ENCODE data around the gene CTNNBL1. TPM values are rescaled to one million over a fixed set of nuclear protein-coding genes. Genes with fewer than 3 reads are reported as not detected.
"Not testable (repeated sequence)": the region's sequence is repeated elsewhere in the genome, so short reads cannot be mapped to it uniquely, and the experiment has no call there.

Gene CTNNBL1
- total RNA-seq, 2 experiments from 2014 or later: 75.5 to 75.9 TPM

DNA sequence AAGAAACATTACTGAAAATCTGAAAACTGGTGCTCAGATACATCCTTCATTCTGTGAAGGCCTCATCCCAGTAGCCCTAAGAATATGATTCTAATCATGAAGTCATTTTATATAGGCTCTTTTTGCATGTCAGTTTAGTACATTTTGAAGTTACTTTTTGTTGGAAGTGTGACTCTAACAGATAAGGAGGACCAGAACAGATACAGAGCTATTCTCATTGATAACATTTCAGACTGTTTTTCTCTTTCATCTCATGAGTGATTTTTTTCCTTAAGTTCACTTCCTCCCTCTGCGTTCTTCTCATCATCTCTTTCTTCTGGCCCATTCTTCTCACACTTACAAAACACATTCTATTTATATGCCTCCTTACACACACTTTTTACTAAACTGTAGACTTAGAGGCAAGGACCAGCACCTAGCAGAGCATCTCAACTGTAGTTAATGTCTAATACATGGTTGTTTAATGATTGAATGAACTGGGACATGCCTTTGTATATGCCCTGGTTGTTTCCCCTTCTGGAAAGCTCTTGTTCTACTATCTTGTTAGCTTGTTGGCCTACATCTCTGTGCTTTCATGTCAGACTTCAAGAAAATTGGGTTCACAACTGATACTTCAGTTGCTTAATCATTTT lies 8.7 kb downstream of the CTNNBL1 start:
- DNase-seq (no peak), ATAC-seq (no peak)
- H3K27ac Mint-ChIP-seq: no peak overlapping the region
- H3K27me3 Mint-ChIP-seq (ENCODE audit: low read depth): no peaks in the 10 kb centered on the region
- H3K36me3 Mint-ChIP-seq (ENCODE audit: low read depth): peaks cover under 1% of the 10 kb centered on the region
- ChIA-PET POLR2A (no interaction called here), CTCF (no interaction called here)
- H3K4me3 Mint-ChIP-seq: no peak overlapping the region
- H3K9me3 Mint-ChIP-seq (ENCODE audit: insufficient read depth): no peaks in the 10 kb centered on the region
- no peaks in the 10 kb centered on the region for H3K4me1 Mint-ChIP-seq (ENCODE audit: low read depth)

DNA sequence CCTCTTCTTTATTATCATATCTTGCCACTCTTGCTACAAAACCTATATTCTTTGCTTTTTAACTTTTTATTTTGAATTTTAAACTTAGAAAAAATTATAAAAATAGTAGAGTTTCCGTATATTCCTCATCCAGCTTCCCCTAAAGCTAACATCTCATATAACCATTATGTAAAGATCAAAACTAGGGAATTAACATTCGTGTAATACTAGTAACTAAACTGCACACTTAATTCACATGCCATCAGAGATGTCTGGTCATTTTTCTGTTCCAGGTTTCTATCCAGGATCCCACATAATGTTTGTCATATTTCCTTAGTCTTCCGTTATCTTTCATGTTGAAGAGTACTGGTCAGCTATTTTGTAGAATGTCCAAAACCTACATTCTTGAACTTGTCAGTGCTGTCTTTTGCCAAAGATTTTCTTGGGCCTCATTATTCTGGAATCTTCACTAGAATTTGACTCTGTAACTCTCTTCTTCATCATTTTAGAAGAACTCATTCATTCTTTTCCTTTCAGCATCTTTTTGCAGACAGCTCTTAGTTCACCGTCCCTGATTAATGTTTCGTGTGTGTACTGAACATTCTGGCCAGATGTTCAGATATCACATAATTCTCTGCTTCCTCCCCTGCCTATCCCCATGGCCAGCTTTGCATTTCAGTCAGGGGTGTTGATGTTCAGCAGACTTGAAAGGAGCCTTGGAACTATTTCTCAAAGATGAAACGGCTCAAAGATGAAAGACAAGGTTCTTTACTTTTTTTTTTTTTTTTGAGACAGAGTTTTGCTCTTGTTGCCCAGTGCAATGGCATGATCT lies 9.4 kb downstream of the CTNNBL1 start:
- Mint-ChIP-seq H3K9me3 (ENCODE audit: insufficient read depth) (no peaks in the 10 kb centered on the region), H3K36me3 (ENCODE audit: low read depth) (peaks cover 5% of the 10 kb centered on the region), H3K4me1 (ENCODE audit: low read depth) (no peaks in the 10 kb centered on the region), H3K27ac (no peak overlapping the region), H3K4me3 (no peak overlapping the region), H3K27me3 (ENCODE audit: low read depth) (no peaks in the 10 kb centered on the region)
- ChIA-PET POLR2A (no interaction called here), CTCF (interaction anchor here (0.6 kb wide), 1 partner anchor 375 kb away, joined by 3 read pairs; no protein-coding TSS in a partner anchor)
- ATAC-seq: no peak
- no peak for DNase-seq

DNA sequence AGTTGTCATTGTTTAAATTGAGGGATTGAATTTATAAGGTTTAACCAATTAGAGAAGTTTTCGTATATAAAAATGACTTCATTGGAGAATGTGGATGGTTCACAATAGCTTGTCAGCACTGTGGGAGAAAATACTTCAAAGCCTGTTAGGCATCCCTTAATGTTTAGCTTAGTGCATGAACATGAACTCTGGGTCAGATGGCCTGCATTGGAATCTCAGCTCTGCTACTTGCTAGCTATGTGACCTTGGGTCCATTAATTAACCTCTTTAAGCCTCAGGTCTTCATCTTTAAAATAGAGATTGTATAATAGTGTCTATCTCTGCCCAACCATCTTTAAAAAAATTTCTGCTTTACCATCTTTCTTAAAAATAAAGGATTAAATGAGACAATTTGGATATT lies 11.1 kb downstream of the CTNNBL1 start:
- no peak for DNase-seq
- ChIA-PET POLR2A (no interaction called here), CTCF (no interaction called here)
- Mint-ChIP-seq H3K4me1 (ENCODE audit: low read depth) (no peaks in the 10 kb centered on the region), H3K4me3 (no peak overlapping the region), H3K27me3 (ENCODE audit: low read depth) (no peaks in the 10 kb centered on the region), H3K9me3 (ENCODE audit: insufficient read depth) (no peaks in the 10 kb centered on the region), H3K36me3 (ENCODE audit: low read depth) (peaks cover 12% of the 10 kb centered on the region), H3K27ac (no peak overlapping the region)
- ATAC-seq: no peak

DNA sequence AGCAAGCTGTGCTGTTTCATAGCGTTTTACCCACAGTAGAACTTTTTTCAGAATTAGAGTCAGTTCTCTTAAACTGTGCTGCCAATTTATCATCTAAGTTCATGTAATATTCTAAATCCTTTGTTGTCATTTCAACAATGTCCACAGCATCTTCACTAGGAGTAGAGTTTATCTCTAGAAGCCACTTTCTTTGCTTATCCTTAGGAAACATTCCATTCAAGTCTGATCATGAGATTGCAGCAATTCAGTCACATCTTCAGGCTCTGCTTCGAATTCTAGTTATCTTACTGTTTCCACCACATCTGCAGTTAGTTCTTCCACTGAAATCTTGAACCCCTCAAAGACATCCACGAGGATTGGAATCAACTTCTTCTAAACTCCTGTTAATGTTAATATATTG lies 12.5 kb downstream of the CTNNBL1 start:
- ChIA-PET POLR2A (no interaction called here), CTCF (no interaction called here)
- H3K4me1 Mint-ChIP-seq (ENCODE audit: low read depth): no peaks in the 10 kb centered on the region
- no peak overlapping the region for H3K27ac Mint-ChIP-seq
- no peaks in the 10 kb centered on the region for H3K9me3 Mint-ChIP-seq (ENCODE audit: insufficient read depth)
- peaks cover 12% of the 10 kb centered on the region for H3K36me3 Mint-ChIP-seq (ENCODE audit: low read depth)
- ATAC-seq (no peak), DNase-seq (no peak)
- H3K4me3 Mint-ChIP-seq: no peak overlapping the region
- no peaks in the 10 kb centered on the region for H3K27me3 Mint-ChIP-seq (ENCODE audit: low read depth)

DNA sequence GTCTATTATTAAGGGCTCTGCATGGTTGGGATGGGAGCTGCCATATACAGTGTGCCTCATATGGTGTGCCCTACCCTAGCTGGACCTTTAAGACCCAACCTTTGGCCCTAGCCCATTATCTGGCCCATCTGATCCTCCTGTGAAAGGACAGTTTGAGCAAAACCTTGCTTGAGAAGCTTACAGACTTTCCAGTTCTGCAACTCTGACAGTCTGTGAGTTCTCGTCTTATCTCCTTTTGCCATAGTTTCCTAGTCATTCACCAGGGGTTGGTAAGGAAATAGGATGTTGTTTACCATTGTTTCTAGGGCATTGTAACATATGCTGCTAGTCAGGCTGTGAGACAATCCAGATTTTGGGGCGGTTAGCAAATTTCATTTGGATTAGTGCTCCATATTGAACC lies 17.2 kb downstream of the CTNNBL1 start:
- H3K4me1 Mint-ChIP-seq (ENCODE audit: low read depth): no peaks in the 10 kb centered on the region
- CTCF ChIA-PET: no interaction called here

DNA sequence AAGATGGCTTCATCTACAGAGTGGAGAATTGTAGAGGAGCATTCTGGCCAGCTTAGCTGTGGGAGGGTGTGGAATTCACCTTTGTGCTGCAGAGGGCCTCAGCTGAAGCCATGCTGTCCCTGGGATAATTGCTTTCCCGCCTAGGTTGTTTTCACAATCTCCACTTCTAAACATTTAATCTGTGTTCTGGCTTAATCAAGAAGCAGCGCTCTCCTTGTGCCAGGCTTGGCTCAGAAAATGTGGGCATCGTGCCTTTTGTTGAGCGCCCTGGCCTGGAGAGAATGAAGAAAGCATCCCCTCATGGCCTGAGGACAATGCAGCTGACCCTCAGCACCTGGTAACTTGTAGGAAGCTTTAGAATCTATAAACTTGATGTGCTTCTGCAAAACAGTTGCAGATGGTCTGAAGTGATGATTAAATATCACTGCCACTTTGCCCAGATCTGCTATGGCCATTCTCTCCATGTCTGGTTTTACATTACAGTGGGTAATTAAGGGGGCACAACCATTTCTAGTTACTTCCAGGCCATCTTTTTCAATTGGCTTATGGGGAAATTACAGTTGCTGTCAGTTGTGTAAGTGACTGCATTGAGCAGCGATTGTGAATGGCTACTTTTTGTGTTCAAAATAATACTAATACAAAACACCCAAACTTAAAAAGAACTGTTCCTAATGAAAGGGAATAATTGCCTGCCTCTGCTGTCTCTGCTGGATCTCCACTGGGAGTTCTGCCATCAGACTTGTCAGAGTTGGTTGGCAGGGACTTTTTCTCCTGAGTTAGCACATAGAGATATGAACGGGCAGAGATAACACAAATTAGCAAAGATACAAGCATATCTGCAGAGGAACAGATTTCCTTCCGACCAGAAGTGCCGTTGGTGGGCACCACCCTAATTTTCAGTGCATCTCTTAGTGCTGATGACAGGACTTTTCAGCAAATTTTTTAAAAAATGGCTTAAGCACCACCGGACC lies 18.4 kb downstream of the CTNNBL1 start:
- ATAC-seq: no peak
- H3K27me3 Mint-ChIP-seq (ENCODE audit: low read depth): no peaks in the 10 kb centered on the region
- ChIA-PET CTCF (no interaction called here), POLR2A (no interaction called here)
- H3K36me3 Mint-ChIP-seq (ENCODE audit: low read depth): peaks cover 25% of the 10 kb centered on the region
- no peaks in the 10 kb centered on the region for H3K4me1 Mint-ChIP-seq (ENCODE audit: low read depth)
- H3K4me3 Mint-ChIP-seq: no peak overlapping the region
- DNase-seq: no peak
- no peaks in the 10 kb centered on the region for H3K9me3 Mint-ChIP-seq (ENCODE audit: insufficient read depth)
- H3K27ac Mint-ChIP-seq: no peak overlapping the region

More for the DNA sequence above, 17.2 kb downstream of the CTNNBL1 start:
- POLR2A ChIA-PET: no interaction called here
- DNase-seq (no peak), ATAC-seq (no peak)
- H3K27me3 Mint-ChIP-seq (ENCODE audit: low read depth): no peaks in the 10 kb centered on the region
- H3K9me3 Mint-ChIP-seq (ENCODE audit: insufficient read depth): no peaks in the 10 kb centered on the region
- peaks cover 18% of the 10 kb centered on the region for H3K36me3 Mint-ChIP-seq (ENCODE audit: low read depth)
- H3K4me3 Mint-ChIP-seq: no peak overlapping the region
- no peak overlapping the region for H3K27ac Mint-ChIP-seq

DNA sequence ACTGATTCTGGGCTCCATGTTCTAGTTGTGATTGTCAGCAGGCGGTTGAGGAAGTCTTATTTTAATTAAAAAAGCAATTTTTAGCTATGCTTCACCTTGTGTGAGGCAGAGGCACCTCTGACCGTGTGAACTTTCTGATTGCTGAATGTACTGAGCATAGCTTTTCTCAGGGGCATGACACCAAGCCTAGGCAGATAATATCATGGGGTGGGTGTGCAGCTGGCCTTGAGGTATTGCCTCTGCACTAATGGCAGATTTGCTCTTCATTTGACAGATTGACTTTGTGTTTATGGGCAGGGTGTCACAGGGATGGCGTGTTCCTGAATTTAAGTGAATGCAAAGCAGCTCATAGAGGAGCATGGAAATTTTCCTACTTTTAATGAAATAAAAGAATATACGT lies 19.6 kb downstream of the CTNNBL1 start:
- CTCF ChIA-PET: no interaction called here

DNA sequence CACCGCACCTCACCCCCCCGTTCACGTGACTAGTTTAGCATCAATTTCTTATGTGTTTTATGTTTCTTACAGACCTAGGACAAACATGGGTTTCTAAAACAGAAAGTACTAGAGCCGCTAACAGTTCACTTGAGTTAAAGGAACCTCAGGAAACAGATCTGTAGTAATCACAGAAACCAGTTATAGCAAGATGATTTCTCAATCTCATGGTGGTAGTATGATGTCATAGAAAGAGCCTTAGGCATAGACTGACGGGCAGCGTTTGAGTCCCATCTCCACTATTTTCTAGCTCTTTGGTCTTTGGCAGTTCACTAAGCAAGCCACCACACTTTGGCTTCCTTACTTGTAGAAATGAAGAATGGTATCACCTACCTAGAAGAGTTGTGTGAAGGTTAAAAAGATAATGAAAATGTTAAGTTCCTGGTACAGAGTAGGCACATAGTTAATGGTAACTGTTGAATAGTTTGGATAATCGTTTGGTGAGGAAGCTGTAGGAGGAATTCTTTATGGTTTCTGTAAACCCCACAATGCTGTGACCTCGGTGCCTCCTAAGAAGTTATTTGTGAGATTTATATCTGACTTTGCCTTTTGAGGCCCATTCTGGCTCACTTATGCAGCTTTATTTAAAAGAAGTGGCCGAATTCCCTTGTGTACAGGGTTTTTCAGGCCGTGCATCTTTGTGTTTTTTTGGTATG lies 21.3 kb downstream of the CTNNBL1 start:
- no peaks in the 10 kb centered on the region for H3K4me1 Mint-ChIP-seq (ENCODE audit: low read depth)
- DNase-seq (no peak), ATAC-seq (no peak)
- H3K4me3 Mint-ChIP-seq: no peak overlapping the region
- ChIA-PET CTCF (no interaction called here), POLR2A (no interaction called here)
- H3K27ac Mint-ChIP-seq: no peak overlapping the region
- no peaks in the 10 kb centered on the region for H3K27me3 Mint-ChIP-seq (ENCODE audit: low read depth)
- H3K9me3 Mint-ChIP-seq (ENCODE audit: insufficient read depth): no peaks in the 10 kb centered on the region
- H3K36me3 Mint-ChIP-seq (ENCODE audit: low read depth): peaks cover 14% of the 10 kb centered on the region

More for the DNA sequence above, 19.6 kb downstream of the CTNNBL1 start:
- Mint-ChIP-seq H3K4me3 (no peak overlapping the region), H3K27me3 (ENCODE audit: low read depth) (no peaks in the 10 kb centered on the region), H3K36me3 (ENCODE audit: low read depth) (peaks cover 19% of the 10 kb centered on the region), H3K9me3 (ENCODE audit: insufficient read depth) (no peaks in the 10 kb centered on the region), H3K4me1 (ENCODE audit: low read depth) (no peaks in the 10 kb centered on the region), H3K27ac (no peak overlapping the region)
- no peak for DNase-seq
- ATAC-seq: no peak
- POLR2A ChIA-PET: no interaction called here

DNA sequence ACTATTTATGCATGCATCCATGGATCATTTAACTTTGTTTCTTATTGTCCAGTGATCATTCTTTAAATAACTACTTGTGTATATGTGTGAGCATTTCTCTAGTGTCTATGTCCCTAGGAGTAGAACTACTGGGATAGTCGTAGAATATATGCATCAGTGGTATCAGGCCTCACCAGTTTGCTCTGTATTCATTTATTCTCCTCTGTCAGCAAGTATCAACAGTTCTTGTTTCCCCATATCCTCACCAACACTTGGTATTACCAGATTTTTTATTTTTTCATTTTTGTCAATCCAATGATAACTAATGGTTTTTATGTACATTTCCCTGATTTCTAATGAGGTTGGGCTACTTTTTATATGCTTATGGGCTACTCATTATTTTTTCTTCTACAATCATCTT lies 27.9 kb downstream of the CTNNBL1 start:
- no peak for DNase-seq
- ChIA-PET POLR2A (no interaction called here), CTCF (no interaction called here)
- H3K9me3 Mint-ChIP-seq (ENCODE audit: insufficient read depth): peaks cover 12% of the 10 kb centered on the region
- H3K36me3 Mint-ChIP-seq (ENCODE audit: low read depth): peaks cover 12% of the 10 kb centered on the region
- no peaks in the 10 kb centered on the region for H3K4me1 Mint-ChIP-seq (ENCODE audit: low read depth)
- no peak overlapping the region for H3K27ac Mint-ChIP-seq
- H3K27me3 Mint-ChIP-seq (ENCODE audit: low read depth): no peaks in the 10 kb centered on the region
- no peak overlapping the region for H3K4me3 Mint-ChIP-seq
- no peak for ATAC-seq

DNA sequence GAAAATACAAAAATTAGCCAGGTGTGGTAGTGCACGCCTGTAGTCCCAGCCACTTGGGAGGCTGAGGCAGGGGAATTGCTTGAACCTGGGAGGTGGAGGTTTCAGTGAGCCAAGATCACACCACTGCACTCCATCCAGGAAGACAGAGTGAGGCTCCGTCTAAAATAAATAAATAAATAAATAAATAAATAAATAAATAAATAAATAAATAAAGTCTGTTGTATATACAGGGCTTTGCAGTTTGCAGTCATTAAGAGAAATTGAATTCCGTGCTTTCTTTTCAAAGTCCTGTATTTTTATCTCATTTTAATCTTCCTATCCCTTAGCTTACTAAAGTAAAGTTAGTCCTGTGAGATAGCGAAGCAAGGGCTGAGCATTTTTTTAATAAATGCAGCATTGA lies 28.5 kb downstream of the CTNNBL1 start:
- H3K4me1 Mint-ChIP-seq (ENCODE audit: low read depth); H3K27me3 Mint-ChIP-seq (ENCODE audit: low read depth); H3K36me3 Mint-ChIP-seq (ENCODE audit: low read depth); H3K27ac Mint-ChIP-seq; CTCF ChIA-PET; DNase-seq; POLR2A ChIA-PET; ATAC-seq; H3K4me3 Mint-ChIP-seq: not testable (repeated sequence)
- H3K9me3 Mint-ChIP-seq (ENCODE audit: insufficient read depth): peaks cover 12% of the 10 kb centered on the region

DNA sequence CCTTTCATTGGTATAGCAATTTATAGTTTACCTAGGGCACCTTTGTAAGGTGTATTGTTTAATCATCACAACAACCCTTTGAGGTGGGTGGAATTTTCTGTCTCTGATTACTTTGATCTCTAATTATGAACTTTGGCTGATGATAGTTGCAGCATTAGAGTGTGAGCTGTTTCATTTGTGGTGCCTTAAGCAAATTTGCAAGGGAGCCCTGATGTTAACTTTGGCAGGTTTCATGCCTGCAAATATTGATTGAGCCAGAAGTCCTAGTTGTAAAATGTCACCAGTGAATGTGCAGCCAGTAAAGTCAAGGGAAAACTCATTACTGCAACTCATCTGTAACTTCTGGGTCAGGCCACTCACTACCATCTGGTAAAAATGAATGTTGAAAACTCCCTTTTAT lies 29.8 kb downstream of the CTNNBL1 start:
- H3K36me3 Mint-ChIP-seq (ENCODE audit: low read depth): peaks cover 9% of the 10 kb centered on the region
- POLR2A ChIA-PET: no interaction called here
- no peak overlapping the region for H3K27ac Mint-ChIP-seq
- DNase-seq: no peak
- no peaks in the 10 kb centered on the region for H3K27me3 Mint-ChIP-seq (ENCODE audit: low read depth)
- CTCF ChIA-PET: no interaction called here
- no peak overlapping the region for H3K4me3 Mint-ChIP-seq
- no peak for ATAC-seq
- no peaks in the 10 kb centered on the region for H3K4me1 Mint-ChIP-seq (ENCODE audit: low read depth)
- H3K9me3 Mint-ChIP-seq (ENCODE audit: insufficient read depth): peaks cover 12% of the 10 kb centered on the region

Measured in activated CD8-positive, alpha-beta T cell treated with anti-CD3 and anti-CD28 coated beads, Interleukin-2, amount 10 ng/mL, durations not matched to agents 7 days and 5 days (primary cell).